HG02763 (cell line): ENCODE measurements around the gene HOXA10.

Experiments used
- ATAC-seq: cut with Tn5 transposase; IDR thresholded peaks from one replicate; pipeline ENCODE4 v1.9.1; 2021; ENCODE audit warnings: mild to moderate bottlenecking, moderate library complexity; ENCODE audit not compliant: unreplicated experiment

Gene HOXA10

GRCh38 chr7:27146491-27147198, 27.5 kb downstream of the HOXA10 start:
- ATAC-seq: no peak

- ATAC-seq: no peak
Observed at GRCh38 chr7:27145914-27146412, 28.2 kb downstream of the HOXA10 start.

GRCh38 chr7:27145165-27145913, 28.8 kb downstream of the HOXA10 start:
- ATAC-seq: no peak

GRCh38 chr7:27144781-27145164, 29.3 kb downstream of the HOXA10 start:
- no peak for ATAC-seq

GRCh38 chr7:27143950-27144780, 30.0 kb downstream of the HOXA10 start:
- no peak for ATAC-seq

- no peak for ATAC-seq
Observed at GRCh38 chr7:27143023-27143949, 30.8 kb downstream of the HOXA10 start, which contains the start of gene HOXA5. Gene HOXA5 (minus strand): TSS chr7:27143681. CDS start chr7:27143607, 74 bp downstream.

- no peak for ATAC-seq
Observed at GRCh38 chr7:27142580-27143022, 31.5 kb downstream of the HOXA10 start.

- no peak for ATAC-seq
Observed at GRCh38 chr7:27141923-27142579, 32.1 kb downstream of the HOXA10 start.

GRCh38 chr7:27141137-27141922, 32.8 kb downstream of the HOXA10 start:
- no peak for ATAC-seq

- ATAC-seq: no peak
Observed at GRCh38 chr7:27140126-27140857, 33.8 kb downstream of the HOXA10 start.

GRCh38 chr7:27139334-27140125, 34.6 kb downstream of the HOXA10 start:
- no peak for ATAC-seq

- no peak for ATAC-seq
Observed at GRCh38 chr7:27138985-27139333, 35.2 kb downstream of the HOXA10 start.

- ATAC-seq: no peak
Observed at GRCh38 chr7:27138472-27138871, 35.6 kb downstream of the HOXA10 start.

- ATAC-seq: no peak
Observed at GRCh38 chr7:27137640-27138315, 36.3 kb downstream of the HOXA10 start.

GRCh38 chr7:27134392-27134791, 39.7 kb downstream of the HOXA10 start:
- ATAC-seq: no peak

- no peak for ATAC-seq
Observed at GRCh38 chr7:27133409-27134231, 40.5 kb downstream of the HOXA10 start.
